SHP77 (cell line): Measurements from ENCODE around the gene CACNG7.
"Not testable (repeated sequence)": the region's sequence is repeated elsewhere in the genome, so short reads cannot be mapped to it uniquely, and the experiment has no call there.

Experiments
- DNase-seq, 2 experiments: peaks; one replicate each; lab custom pipeline; 2025; lab: John Stamatoyannopoulos, UW

The CACNG7 gene

DNA sequence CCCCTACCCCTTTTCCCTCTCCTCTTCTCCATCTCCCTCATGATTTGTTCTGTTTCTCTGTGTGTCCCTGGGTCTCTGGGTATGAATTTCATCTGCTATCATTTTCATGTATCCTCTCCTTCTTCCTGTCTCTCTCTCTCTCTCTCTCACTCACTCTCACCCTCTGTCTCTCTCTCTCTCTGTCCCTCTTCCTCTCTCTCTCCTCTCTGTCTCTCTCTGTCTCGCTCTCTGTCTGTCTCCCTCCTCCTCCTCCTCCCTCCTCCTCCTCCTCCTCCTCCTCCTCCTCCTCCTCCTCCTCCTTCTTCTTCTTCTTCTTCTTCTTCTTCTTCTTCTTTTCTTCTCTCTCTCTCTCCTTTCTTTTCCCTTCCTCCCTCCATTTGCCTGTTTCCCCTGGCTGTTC is 3.3 kb upstream of the CACNG7 start:
- DNase-seq, result no peak

DNA sequence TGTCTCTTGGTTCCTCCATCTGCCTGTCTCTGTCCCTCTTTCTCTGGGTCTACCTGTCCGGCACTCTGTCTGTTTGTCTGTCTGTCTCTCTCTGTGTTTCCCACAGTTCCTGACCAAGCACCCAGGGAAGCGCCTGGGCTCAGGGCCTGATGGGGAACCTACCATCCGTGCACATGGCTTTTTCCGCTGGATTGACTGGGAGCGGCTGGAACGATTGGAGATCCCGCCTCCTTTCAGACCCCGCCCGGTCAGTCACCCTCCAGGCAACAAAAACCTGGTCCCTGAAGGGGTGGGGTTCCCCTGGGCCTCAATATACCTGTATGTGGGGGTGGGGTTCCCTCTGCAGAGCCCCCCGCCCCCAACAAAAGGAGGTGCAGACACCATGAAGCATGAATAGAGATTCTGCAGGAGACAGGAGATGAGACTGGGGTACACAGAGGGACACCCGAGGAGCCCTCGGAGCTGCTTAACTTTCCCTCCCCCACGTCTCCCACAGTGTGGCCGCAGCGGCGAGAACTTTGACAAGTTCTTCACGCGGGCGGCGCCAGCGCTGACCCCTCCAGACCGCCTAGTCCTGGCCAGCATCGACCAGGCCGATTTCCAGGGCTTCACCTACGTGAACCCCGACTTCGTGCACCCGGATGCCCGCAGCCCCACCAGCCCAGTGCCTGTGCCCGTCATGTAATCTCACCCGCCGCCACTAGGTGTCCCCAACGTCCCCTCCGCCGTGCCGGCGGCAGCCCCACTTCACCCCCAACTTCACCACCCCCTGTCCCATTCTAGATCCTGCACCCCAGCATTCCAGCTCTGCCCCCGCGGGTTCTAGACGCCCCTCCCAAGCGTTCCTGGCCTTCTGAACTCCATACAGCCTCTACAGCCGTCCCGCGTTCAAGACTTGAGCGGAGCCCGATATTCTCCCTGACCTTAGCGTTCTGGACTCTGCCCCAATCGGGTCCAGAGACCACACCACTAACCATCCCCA is 2.6 kb upstream of the CACNG7 start:
- DNase-seq, result no peak

DNA sequence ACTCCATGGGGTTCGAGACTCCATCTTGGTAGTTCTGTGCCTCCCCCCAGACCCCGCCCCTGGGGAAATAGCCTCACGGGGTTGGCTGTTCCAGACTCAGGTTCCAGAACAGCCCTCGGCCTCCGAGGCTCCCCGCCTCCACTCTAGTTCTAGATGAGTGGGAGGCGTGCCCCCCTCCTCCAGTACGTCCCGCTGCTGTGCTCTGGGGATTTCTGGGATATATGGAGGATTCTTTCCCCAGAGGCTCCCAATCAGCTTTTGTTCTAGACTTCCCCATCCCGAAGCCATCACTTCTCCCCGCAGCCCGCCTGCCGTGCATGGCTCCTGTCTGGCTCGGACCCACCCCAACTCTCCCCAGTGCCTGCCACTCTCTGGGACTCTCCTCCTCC is 1.9 kb upstream of the CACNG7 start:
- DNase-seq, result no peak

DNA sequence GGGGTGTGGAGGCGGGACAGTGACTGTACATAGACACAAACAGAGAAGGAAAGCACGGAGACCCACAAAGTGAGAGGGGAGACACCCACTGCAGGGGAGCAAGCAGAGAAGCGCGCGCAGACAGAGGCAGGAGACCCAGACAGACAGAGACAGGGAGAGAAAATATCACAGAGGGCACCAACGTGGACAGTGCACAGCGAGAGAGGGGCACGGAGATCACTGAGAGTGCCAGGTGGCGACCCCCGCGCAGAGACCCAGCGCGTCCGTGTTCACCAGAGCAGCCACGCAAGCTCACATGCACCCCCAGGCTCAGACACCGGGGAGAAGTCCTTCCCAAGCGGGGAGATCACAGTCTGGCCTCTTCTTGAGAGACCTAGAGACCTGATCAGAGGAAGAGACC is 1.4 kb upstream of the CACNG7 start:
- DNase-seq, result no peak

DNA sequence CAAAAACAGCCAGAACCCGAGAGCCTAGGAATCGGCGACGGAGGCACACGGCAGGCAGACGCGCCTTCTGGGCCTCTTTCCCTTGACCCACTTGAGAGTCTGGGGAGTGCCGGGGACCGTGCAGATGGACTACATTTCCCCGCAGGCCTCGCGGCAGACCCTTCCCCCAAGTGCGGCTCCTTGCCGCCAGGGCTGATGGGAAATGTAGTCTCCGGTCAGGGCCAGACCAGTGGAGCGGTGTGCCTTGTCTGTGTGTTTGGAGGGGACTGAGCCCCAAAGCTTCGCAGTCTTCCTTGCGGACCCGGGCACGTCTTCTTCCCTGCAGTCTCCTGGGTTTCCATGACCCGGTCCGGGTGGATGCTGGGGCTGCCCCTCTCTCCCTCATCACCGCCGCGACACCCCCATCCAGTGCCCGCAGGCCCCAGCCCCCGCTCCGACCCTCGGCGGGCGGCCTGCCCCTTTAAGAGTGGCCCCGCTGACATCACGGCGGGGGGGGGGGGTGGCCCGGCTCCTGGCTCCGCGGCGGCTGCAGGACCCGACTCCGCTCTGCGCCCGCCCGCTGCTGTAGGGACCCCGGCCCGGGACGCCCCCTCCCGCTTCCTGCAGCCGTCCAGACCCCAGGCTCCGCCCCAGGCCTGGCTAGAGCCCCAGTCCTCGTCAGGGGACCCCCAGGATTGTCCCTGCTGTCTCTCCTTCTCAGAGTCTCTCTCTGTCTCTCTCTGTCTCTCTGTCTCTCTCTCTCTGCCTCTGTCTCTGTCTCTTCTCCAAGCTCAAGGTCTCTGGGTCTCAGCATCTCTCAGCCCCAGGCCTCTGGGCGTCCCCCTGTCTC is 758 bp upstream of the CACNG7 start:
- DNase-seq, result peak in 1 of 2 experiments; percentile 32

DNA sequence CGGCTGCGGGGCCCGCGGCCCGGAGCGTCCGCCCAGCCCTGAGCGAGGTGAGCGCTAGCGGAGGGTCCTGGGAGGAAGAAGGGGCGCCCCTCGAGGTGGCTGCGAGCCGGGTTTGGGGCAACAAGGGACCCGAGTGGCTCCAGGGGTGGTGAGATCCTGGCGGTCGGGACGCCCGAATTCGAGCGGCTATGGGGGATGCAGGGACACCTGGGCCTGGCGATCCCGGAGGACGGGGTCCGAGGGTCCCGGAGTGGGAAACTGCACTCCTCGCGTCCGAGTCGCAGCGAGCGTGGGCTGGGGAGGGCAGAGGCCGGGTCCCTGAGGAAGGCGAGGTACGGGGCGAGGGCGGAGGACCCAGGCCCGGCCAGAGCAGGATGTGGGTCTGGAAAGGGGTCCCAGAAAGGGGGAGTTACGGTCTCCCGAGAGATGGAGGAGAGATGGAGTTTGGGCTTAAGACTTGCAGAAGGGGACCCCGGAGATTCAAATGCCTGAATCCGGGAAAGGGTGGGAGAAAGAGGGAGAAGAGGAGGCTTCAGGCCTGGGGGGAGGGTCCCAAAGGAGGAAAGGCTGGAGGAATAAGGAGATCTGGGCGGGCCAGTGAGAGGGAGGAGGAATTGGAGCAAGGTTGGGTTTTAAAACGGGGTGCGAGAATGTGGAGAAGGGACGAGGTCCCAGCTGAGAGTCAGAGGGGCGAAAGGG is 542 bp downstream of the CACNG7 start:
- no peak for DNase-seq

DNA sequence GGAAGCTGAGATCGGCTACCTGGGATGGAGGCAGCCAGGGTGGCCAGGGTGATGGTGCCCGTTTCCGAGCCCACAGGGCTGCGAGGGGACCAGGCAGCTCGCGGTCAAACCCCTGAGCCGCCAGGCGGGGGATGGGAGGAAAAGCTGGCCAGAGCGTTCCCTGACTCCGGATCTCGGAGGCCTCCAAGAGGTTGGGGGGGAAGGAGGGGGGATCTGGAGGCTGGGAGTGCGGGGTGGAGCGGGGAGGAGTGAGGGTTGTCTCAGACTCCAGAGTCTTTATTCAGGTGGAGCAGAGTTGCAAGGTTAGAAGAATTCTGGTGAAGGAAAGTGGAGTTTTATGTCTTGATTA is 1.1 kb downstream of the CACNG7 start:
- no peak for DNase-seq

DNA sequence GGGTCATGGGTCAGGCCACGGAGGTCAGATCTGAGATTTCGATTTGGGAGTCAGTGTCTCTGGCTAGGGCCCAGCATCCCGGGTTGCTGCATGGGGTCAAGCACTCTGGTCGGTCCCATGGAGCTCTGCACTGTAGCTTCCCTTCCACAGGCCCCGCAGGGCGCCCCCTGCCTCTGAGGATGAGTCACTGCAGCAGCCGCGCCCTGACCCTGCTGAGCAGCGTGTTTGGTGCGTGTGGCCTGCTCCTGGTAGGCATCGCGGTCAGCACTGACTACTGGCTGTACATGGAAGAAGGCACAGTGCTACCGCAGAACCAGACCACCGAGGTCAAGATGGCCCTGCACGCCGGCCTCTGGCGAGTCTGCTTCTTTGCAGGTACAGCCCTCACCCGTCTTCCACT is 3.6 kb downstream of the CACNG7 start:
- DNase-seq, result no peak

DNA sequence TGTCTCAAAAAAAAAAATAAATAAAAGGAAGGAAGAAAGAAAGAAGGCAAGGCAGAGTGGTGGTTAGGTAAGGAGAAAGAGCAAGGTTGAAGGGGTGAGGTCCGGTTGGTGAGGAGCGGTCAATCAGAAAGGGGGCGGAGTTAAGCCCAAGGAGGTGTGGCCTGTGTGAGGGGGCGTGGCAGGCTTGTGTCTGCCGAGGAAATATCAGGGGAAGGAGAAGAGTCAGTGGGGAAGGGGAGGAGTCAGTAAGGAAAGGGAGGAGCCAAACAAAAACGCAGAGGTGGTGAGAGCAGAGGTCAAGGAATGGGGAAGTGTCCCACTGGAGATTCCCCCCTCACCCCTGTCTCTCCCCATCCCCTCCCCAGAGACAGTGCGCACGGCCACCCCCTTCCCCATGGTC is 5.9 kb downstream of the CACNG7 start:
- no peak for DNase-seq

DNA sequence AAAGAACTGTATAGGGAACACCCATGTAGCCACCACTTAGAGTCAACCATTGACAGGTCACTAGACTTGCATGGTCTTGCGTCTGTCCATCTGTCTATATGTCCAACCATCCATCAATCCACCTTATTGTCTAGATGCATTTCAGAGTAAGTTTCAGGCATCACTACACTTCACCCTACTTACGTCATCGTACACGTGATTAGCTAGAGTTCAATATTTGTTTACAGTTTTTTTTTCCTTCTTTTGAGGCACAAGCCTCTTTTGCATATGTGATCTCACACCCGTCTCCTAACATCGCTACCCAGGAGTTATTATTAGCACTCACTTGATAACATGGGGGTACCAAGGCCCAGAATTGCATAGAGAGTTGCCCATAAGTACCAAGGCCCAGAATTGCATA is 6.9 kb downstream of the CACNG7 start:
- DNase-seq, result no peak

DNA sequence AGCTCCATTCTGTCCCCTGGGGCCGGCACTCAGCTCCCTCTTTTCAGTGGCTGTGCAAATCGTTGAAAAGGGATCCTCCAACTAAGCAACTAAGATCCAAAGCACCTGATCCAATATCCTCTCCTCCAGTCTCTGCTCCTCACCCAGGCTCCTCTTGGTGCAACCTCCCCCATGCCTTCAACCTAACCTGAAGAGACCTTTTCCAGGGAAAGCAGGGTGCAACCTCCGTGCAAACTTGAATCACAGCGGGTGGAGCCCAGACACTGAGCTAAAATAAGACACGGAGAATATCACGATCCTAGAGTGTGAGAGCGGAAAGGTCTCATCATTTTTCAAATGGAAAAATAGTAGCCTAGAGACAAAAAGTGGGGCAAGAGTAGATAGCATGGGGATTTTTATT is 8.3 kb downstream of the CACNG7 start:
- no peak for DNase-seq

DNA sequence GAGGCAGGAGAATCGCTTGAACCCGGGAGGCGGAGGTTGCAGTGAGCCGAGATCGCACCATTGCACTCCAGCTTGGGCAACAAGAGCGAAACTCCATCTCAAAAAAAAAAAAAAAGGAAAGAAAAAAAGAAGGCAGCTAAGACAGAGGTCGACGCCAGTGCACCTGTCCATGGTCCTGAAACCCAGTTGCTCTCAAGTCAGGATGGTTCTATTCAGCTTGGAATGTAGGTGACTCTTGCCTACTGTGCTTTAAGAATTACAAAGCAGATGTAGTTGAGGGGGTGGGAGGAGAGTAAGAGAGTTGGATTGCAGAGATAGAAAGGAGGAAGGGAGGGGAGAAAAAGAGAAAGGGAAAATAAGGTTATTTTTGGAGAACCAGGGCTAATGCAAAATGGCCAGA is 18.7 kb downstream of the CACNG7 start:
- DNase-seq, result no peak

DNA sequence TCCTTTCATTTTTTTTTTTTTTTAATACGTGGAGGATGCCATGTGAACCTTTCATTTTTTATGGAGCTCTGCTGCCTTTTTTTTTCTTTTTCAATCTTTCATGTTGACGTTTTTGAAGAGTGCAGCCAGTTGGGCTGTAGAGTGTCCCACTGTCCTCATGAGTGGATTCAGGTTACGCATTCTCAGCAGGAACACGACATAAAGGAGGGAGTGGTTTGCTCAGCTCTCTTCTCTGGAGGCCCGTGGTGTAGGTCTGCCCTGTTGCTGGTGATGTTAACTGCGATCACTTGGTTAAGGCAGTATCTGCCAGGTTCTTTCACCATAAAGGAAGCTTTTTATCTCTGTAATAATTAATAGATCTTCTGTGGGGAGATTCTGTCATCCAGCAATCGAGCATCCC is 27.0 kb downstream of the CACNG7 start:
- no peak for DNase-seq

DNA sequence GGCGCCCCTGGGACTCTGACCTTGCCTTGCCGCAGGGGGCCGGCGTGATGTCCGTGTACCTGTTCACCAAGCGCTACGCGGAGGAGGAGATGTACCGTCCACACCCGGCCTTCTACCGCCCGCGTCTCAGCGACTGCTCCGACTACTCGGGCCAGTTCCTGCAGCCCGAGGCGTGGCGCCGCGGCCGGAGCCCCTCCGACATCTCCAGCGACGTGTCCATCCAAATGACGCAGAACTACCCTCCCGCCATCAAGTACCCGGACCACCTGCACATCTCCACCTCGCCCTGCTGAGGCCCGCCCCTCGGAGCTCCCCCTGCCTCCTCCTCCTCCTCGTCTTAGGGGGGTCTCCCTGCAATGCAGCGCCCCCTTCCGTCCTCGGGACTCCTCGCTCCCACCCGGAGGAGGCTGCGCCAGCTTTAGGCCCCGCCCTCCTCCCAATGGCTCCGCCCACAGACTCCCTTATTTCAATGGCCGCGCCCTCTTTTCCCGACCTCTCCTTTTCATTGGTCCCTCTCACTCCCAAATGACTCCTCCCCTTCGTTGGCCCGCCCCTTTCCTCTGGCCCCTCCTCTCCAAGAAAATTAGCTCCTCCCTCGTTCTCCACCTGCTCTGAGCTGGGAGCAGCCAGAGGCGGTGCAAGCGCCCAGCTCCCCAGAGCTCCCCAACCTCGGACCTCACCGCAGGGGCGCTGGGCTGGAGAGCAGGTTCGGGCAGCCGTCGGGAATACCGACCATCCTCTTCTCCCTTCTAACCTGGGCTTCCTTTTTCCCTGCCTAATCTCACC is 33.1 kb downstream of the CACNG7 start:
- no peak for DNase-seq

DNA sequence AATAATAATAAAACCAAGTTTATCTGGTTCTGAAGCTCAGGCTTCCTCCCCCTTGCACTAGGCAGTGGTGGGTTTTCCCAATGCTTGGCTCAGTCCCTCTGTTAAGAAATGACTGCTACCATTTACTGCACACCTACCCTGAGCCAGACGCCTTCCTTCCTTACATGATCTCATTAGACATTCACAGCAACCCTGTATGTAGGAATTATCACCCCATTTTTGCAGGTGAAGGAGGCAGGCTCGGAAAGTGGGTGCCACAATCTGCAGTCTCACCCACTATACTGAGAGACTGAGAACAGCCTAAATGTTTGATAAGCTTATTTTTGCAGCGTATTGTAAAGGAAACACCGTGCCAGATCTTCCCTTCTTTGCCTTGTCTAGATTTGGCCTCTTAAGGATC is 35.3 kb downstream of the CACNG7 start:
- DNase-seq, result no peak

DNA sequence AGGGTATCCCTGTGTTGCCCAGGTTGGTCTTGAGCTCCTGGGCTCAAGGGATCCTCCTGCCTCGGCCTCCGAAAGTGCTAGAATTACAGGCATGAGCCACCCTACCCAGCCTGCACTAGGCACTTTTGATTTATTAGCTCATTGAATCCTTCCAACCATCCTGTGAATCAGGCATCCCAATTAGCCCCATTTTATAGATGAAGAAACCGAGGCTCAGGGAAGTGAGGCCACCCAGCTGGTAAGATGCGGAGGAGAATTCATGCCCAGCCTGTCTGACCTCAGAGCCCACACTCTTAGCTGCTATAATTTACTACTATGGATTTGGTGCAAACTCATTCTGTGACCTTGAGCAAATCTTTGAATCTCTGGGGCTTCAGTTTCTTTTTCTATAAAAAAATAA is 35.9 kb downstream of the CACNG7 start:
- DNase-seq, result no peak

DNA sequence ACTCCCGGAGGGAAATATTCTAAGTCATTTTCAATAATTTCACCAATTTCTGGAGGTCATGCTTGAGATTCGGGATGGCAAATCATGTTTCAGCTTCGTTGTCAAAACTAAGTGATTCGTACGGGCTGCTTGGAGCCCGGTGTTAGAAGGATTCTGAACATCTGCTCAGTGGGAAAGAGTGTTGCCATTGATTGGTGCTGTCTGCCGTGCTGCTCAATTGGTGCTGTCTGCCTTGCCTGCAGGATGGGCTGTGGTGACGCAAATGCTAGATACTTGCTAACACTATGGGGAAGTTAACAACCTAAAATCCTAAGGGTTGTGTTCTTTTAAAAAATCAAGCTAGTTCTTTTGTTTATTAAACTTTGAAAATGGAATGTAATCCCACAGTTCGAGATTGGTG is 36.4 kb downstream of the CACNG7 start:
- DNase-seq, result peak; percentile 21 to 69

DNA sequence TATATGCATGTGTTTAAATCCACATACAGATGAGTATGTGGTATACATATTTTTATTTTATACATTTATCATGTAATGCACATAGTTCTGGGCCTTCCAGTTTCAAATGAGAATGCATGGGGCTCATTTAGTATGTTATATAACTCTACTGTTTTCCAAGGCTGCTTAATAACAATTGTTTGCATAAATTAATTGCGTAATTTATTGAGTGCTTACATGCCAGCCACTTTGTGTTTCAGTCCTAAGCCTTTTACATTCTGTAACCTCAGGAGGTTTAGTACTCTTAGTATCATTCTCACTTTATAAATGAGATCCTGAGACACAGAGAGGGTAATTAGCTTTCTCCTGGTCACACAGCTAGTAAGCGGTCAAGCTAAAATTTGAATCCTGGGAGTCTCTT is 36.9 kb downstream of the CACNG7 start:
- no peak for DNase-seq

DNA sequence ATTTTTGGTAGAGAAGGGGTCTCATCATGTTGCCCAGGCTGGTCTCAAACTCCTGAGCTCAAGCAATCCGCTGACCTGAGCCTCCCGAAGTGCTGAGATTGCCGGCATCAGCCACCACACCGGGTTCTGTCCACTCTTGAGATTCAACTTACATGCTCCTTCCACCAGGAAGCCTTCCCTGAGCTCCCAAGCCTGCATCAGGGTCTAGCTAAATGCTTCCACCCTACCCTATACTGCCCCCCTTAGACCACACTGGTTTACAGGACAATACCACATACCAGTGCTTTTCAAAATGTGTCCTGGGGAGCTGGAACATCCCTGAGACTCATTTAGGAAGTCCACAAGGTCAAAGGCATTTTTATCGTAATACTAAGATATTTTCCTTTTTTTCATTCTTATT is 38.5 kb downstream of the CACNG7 start:
- DNase-seq, result peak in 1 of 2 experiments; percentile 40

DNA sequence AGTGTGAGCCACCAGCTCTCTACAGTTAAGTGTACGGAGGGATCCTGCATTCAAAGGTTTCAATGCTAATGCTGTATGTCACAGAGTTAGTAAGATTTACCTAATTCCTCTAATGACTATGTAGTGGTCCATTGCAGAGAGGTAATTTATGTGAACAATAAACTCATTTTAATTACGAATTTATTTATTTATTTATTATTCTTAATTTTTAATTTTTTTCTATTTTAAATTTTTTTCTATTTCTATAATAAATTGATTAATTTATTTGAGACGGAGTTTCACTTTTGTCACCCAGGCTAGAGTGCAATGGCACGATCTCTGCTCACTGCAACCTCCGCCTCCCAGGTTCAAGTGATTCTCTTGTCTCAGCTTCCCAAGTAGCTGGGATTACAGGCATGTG is 39.5 kb downstream of the CACNG7 start:
- not testable (repeated sequence) for DNase-seq

DNA sequence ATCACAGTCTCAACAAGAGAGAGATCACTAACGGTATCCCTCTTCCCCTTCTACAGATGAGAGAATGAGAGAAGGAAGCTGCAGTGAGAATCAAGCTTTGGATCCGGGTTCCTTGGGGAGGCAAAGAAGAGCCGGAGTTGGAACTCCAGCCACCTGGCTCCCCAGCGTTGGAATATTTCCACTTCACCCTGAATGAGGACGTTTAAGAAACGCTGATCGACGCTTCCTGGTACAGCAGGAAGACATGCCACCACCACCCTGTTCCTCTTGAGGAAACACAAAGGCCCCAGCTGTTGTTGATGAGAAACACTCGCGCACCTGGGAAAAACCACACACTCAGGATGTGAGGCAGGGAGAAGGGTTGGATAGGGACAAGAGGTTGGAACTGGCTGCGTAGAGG is 42.4 kb downstream of the CACNG7 start:
- no peak for DNase-seq

DNA sequence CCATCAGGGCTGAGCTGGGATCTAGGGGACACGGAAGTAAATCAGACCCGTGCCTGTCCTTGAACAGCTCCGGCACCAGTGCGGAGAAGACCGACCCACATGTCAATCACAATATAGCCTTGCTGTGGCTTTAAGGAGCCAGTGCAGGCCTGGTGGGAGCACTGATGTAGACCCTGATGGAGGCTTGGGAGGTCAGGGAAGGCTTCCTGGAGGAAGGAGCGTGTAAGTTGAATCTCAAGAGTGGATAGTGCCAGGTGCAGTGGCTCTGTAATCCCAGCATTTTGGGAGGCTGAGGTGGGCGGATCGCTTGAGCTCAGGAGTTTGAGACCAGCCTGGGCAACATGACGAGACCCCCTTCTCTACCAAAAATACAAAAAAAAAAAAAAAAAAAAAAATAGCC is 42.9 kb downstream of the CACNG7 start:
- no peak for DNase-seq
